IMR-90 (cell line): ENCODE data around the gene LRRC36. TPM values are rescaled to one million over a fixed set of nuclear protein-coding genes. Genes with fewer than 3 reads are reported as not detected.

Experiments used
- ATAC-seq: fragments of 200-7000 bp; cut with Tn5 transposase; 2 replicates; pipeline ENCODE4 v1.9.1; 2020; ENCODE audit warnings: low read depth, mild to moderate bottlenecking, moderate library complexity
- BruUV-seq: library from RNA; stranded (reverse); fragments of 400-500 nt; replicated peaks from 2 replicates; lab custom pipeline; 2021; lab: Mats Ljungman, UMichigan
- CTCF ChIA-PET: fragments of 300-600 bp; formaldehyde crosslinking; extraction: SDS; loops from one replicate; lab custom pipeline; 2021; ENCODE audit warnings: antibody characterized with exemption; lab: Yijun Ruan, JAX
- POLR2A ChIA-PET: fragments of 300-600 bp; sonication (Branson Sonifier 250); formaldehyde crosslinking; loops from one replicate; lab custom pipeline; 2022; ENCODE audit warnings: antibody characterized with exemption; ENCODE audit not compliant: unreplicated experiment; lab: Charles Lee
- DNase-seq: peaks from one replicate; pipeline ENCODE4 v3.0.0; 2013
- H2AFZ ChIP-seq: replicated peaks from 2 replicates; pipeline ENCODE3; 2013; ENCODE audit warnings: low read length, mild to moderate bottlenecking; ENCODE audit not compliant: poor library complexity
- H2AK5ac ChIP-seq: 2 replicates; pipeline ENCODE4 v1.6.1; 2013; ENCODE audit warnings: low read depth, low read length, inconsistent platforms
- H2AK9ac ChIP-seq: replicated peaks from 2 replicates; pipeline ENCODE3; 2013; ENCODE audit warnings: mild to moderate bottlenecking, low read depth, low read length, moderate library complexity; ENCODE audit not compliant: poor library complexity
- H2BK120ac ChIP-seq: 2 replicates; pipeline ENCODE4 v1.6.1; 2013; ENCODE audit warnings: low read depth, low read length, inconsistent platforms
- H2BK15ac ChIP-seq: 3 replicates; pipeline ENCODE4 v1.6.1; 2013; ENCODE audit warnings: low read depth, low read length, inconsistent platforms
- H2BK20ac ChIP-seq: 2 replicates; pipeline ENCODE4 v1.6.1; 2013; ENCODE audit warnings: low read depth, mild to moderate bottlenecking, inconsistent platforms, low read length, moderate library complexity
- H2BK5ac ChIP-seq: 2 replicates; pipeline ENCODE4 v1.6.1; 2013; ENCODE audit warnings: mild to moderate bottlenecking, low read depth, low read length, inconsistent platforms; ENCODE audit not compliant: poor library complexity, severe bottlenecking
- H3K14ac ChIP-seq: replicated peaks from 2 replicates; pipeline ENCODE4 v1.6.1; 2013; ENCODE audit warnings: low read depth, low read length, inconsistent platforms
- H3K18ac ChIP-seq: 2 replicates; pipeline ENCODE4 v1.6.1; 2013; ENCODE audit warnings: low read depth, low read length, control low read depth
- H3K23ac ChIP-seq: 2 replicates; pipeline ENCODE4 v1.6.1; 2013; ENCODE audit warnings: low read depth, low read length, inconsistent platforms
- H3K27ac ChIP-seq: 2 replicates; pipeline ENCODE4 v1.5.1; 2013; ENCODE audit warnings: mild to moderate bottlenecking, control low read depth, low read length; ENCODE audit not compliant: insufficient read depth
- H3K27me3 ChIP-seq: 2 replicates; pipeline ENCODE4 v1.6.1; 2013; ENCODE audit warnings: low read length; ENCODE audit not compliant: control insufficient read depth, insufficient read depth
- H3K36me3 ChIP-seq: 2 replicates; pipeline ENCODE4 v1.6.1; 2013; ENCODE audit warnings: low read length, mixed read lengths; ENCODE audit not compliant: control insufficient read depth, insufficient read depth
- H3K4ac ChIP-seq: 2 replicates; pipeline ENCODE4 v1.6.1; 2013; ENCODE audit warnings: low read depth, low read length, inconsistent platforms
- H3K4me1 ChIP-seq: 2 replicates; pipeline ENCODE4 v1.6.1; 2013; ENCODE audit warnings: low read length, mixed read lengths; ENCODE audit not compliant: control insufficient read depth, insufficient read depth
- H3K4me2 ChIP-seq: 2 replicates; pipeline ENCODE4 v1.6.1; 2013; ENCODE audit warnings: low read depth, mild to moderate bottlenecking, control low read depth, low read length, moderate library complexity
- H3K4me3 ChIP-seq: 2 replicates; pipeline ENCODE4 v1.5.1; 2013; ENCODE audit warnings: low read depth, mild to moderate bottlenecking, control low read depth, low read length, moderate library complexity; ENCODE audit not compliant: insufficient read depth
- H3K56ac ChIP-seq: 2 replicates; pipeline ENCODE4 v1.6.1; 2013; ENCODE audit warnings: low read length, inconsistent platforms; ENCODE audit not compliant: insufficient read depth; ENCODE audit errors: extremely low read depth
- H3K79me1 ChIP-seq, 2 experiments: 2 replicates each; pipeline ENCODE4 v1.6.1; 2013; ENCODE audit warnings: low read length in 2 of 2, inconsistent platforms in 1 of 2, low read depth in 1 of 2
- H3K9ac ChIP-seq: 2 replicates; pipeline ENCODE4 v1.6.1; 2013; ENCODE audit warnings: low read depth, low read length, control low read depth
- H3K9me1 ChIP-seq: 2 replicates; pipeline ENCODE4 v1.6.1; 2013; ENCODE audit warnings: low read length, inconsistent platforms; ENCODE audit not compliant: insufficient read depth
- H3K9me3 ChIP-seq: 2 replicates; pipeline ENCODE4 v1.6.1; 2013; ENCODE audit warnings: low read length; ENCODE audit not compliant: control insufficient read depth, insufficient read depth
- H4K20me1 ChIP-seq: 2 replicates; pipeline ENCODE4 v1.6.1; 2013; ENCODE audit warnings: low read length, inconsistent platforms; ENCODE audit not compliant: insufficient read depth
- H4K5ac ChIP-seq: 2 replicates; pipeline ENCODE4 v1.6.1; 2013; ENCODE audit warnings: mild to moderate bottlenecking, low read depth, low read length, control low read depth
- H4K8ac ChIP-seq, 2 experiments: 2 replicates each; pipeline ENCODE4 v1.6.1; 2013; ENCODE audit warnings: low read depth in 2 of 2, low read length in 2 of 2, control low read depth in 1 of 2, inconsistent platforms in 1 of 2
- H4K91ac ChIP-seq: 2 replicates; pipeline ENCODE4 v1.6.1; 2013; ENCODE audit warnings: low read depth, low read length, inconsistent platforms; ENCODE audit not compliant: insufficient read depth
- CEBPB ChIP-seq: IDR thresholded peaks from 2 replicates; pipeline ENCODE4 v1.6.1; 2012; ENCODE audit warnings: low read depth, low read length, improper control_type of control experiment
- CHD1 ChIP-seq: IDR thresholded peaks from 2 replicates; pipeline ENCODE4 v1.6.1; 2012; ENCODE audit warnings: low read depth, low read length, improper control_type of control experiment
- FOS ChIP-seq: fragments of 150-350 bp; IDR thresholded peaks from 2 replicates; pipeline ENCODE4 v1.6.1; 2016; ENCODE audit warnings: low read depth, low read length
- MAZ ChIP-seq: IDR thresholded peaks from 2 replicates; pipeline ENCODE4 v1.6.1; 2012; ENCODE audit warnings: low read depth, mild to moderate bottlenecking, low read length, improper control_type of control experiment, moderate library complexity, borderline replicate concordance
- MXI1 ChIP-seq: IDR thresholded peaks from 2 replicates; pipeline ENCODE4 v1.6.1; 2012; ENCODE audit warnings: low read depth, mild to moderate bottlenecking, low read length, moderate library complexity, borderline replicate concordance
- NFE2L2 ChIP-seq: fragments of 150-350 bp; IDR thresholded peaks from 2 replicates; pipeline ENCODE4 v1.6.1; 2016; ENCODE audit warnings: low read depth, mild to moderate bottlenecking, low read length
- RAD21 ChIP-seq: IDR thresholded peaks from 2 replicates; pipeline ENCODE4 v1.6.1; 2012; ENCODE audit warnings: low read length, improper control_type of control experiment
- RCOR1 ChIP-seq: IDR thresholded peaks from 2 replicates; pipeline ENCODE4 v1.6.1; 2012; ENCODE audit warnings: mild to moderate bottlenecking, low read length, improper control_type of control experiment; ENCODE audit not compliant: insufficient replicate concordance
- RFX5 ChIP-seq: IDR thresholded peaks from 2 replicates; pipeline ENCODE4 v1.8.0; 2012; ENCODE audit warnings: low read depth, mild to moderate bottlenecking, low read length, moderate library complexity
- SMC3 ChIP-seq: fragments of 150-350 bp; IDR thresholded peaks from 2 replicates; pipeline ENCODE4 v1.6.1; 2016; ENCODE audit warnings: low read depth, mild to moderate bottlenecking, antibody characterized with exemption, low read length, moderate library complexity
- USF2 ChIP-seq: fragments of 150-350 bp; IDR thresholded peaks from 2 replicates; pipeline ENCODE4 v1.6.1; 2017; ENCODE audit warnings: mild to moderate bottlenecking, antibody characterized with exemption, low read length, low read depth
- WGBS, 2 experiments: methylation state at CpG; one replicate each; pipeline versions ENCODE4 v1.1.5 to v1.1.7; 2013; ENCODE audit warnings: missing lambda C conversion rate in 2 of 2; ENCODE audit not compliant: insufficient read length in 1 of 2; ENCODE audit errors: extremely low coverage in 2 of 2; 5-methylcytosine and 5-hydroxymethylcytosine counted together
- dilution Hi-C: fragments of 300-500 bp; cut with HindIII; formaldehyde crosslinking; loops from one replicate; pipeline ENCODE4 v1.14.3; 2018; ENCODE audit warnings: low sequenced_read_pairs; ENCODE audit not compliant: unreplicated experiment
- in situ Hi-C: fragments of 300-500 bp; cut with MboI; formaldehyde crosslinking; loops from 3 replicates; pipeline ENCODE4 v1.14.3; 2019; ENCODE audit warnings: low sequenced_read_pairs, inconsistent platforms, mixed read lengths
- intact Hi-C: fragments of 100-400 bp; cut with micrococcal nuclease; formaldehyde crosslinking; loops from 2 replicates; pipeline ENCODE4 v1.10.0; 2022
- polyA plus RNA-seq, 3 experiments: library from polyadenylated mRNA; depleted of rRNA; stranded (reverse); fragments of >200 nt; gene quantifications; 2 replicates each; pipeline ENCODE4 v1.2.3, GENCODE V29; 2012; ENCODE audit warnings: low replicate concordance in 1 of 3
- total RNA-seq: library from RNA; depleted of rRNA; stranded (reverse); fragments of >200 nt; gene quantifications from 2 replicates; pipeline ENCODE4 v1.2.3, GENCODE V29; 2012
- TF ChIP-seq, protein P1 (sequence below): conservative IDR thresholded peaks from 2 replicates; pipeline ENCODE4 v1.5.1; 2012; ENCODE audit warnings: mild to moderate bottlenecking, low read depth, low read length, improper control_type of control experiment
- TF ChIP-seq, protein P2 (sequence below): fragments of 150-350 bp; IDR thresholded peaks from 2 replicates; pipeline ENCODE4 v1.6.1; 2016; ENCODE audit warnings: low read depth, mild to moderate bottlenecking, low read length, moderate library complexity, borderline replicate concordance

The LRRC36 gene
- total and polyA plus RNA-seq, 2 of the 4 experiments (the other 2 are of a cell fraction), result 0.18 to 0.29 TPM

GRCh38 chr16:67390816-67391423 is 64.3 kb downstream of the LRRC36 start:
- H3K4me3 ChIP-seq, result no peak overlapping the region
- peaks cover 7% of the 10 kb centered on the region for H3K4me1 ChIP-seq
- no peak overlapping the region for H2AK9ac ChIP-seq
- no peaks in the 10 kb centered on the region for H3K79me1 ChIP-seq
- ATAC-seq (no peak), DNase-seq (no peak)
- H2AK5ac ChIP-seq, result no peak overlapping the region
- no peaks in the 10 kb centered on the region for H3K9me3 ChIP-seq
- intact Hi-C loops, result loop anchor here (5.0 kb wide), 1 partner anchor 144 kb away; the partner anchor contains the start of genes FHOD1 and SLC9A5
- H3K4ac ChIP-seq, result no peak overlapping the region
- H3K4me2 ChIP-seq, result no peak overlapping the region
- H2BK15ac ChIP-seq, result no peak overlapping the region
- peaks cover 5% of the 10 kb centered on the region; the same call in 1 of the 2 replicates for H3K9me1 ChIP-seq
- no peak overlapping the region for H3K23ac ChIP-seq
- no peak overlapping the region for H2BK20ac ChIP-seq
- 98% methylated on average over 8 of the region's 11 CpGs; no CpG with 5 or more reads in 1 of the 2 experiments for WGBS, 2 experiments
- in situ Hi-C loops, result no loop called here
- H3K36me3 ChIP-seq, result no peaks in the 10 kb centered on the region
- TF ChIP-seq CHD1 (no peak), RCOR1 (no peak), SMC3 (no peak), NFE2L2 (no peak), MAZ (no peak), RAD21 (no peak), CEBPB (no peak), FOS (no peak), RFX5 (no peak), MXI1 (no peak), USF2 (no peak)
- TF ChIP-seq, protein P1, sequence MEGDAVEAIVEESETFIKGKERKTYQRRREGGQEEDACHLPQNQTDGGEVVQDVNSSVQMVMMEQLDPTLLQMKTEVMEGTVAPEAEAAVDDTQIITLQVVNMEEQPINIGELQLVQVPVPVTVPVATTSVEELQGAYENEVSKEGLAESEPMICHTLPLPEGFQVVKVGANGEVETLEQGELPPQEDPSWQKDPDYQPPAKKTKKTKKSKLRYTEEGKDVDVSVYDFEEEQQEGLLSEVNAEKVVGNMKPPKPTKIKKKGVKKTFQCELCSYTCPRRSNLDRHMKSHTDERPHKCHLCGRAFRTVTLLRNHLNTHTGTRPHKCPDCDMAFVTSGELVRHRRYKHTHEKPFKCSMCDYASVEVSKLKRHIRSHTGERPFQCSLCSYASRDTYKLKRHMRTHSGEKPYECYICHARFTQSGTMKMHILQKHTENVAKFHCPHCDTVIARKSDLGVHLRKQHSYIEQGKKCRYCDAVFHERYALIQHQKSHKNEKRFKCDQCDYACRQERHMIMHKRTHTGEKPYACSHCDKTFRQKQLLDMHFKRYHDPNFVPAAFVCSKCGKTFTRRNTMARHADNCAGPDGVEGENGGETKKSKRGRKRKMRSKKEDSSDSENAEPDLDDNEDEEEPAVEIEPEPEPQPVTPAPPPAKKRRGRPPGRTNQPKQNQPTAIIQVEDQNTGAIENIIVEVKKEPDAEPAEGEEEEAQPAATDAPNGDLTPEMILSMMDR, result no peak
- TF ChIP-seq, protein P2, sequence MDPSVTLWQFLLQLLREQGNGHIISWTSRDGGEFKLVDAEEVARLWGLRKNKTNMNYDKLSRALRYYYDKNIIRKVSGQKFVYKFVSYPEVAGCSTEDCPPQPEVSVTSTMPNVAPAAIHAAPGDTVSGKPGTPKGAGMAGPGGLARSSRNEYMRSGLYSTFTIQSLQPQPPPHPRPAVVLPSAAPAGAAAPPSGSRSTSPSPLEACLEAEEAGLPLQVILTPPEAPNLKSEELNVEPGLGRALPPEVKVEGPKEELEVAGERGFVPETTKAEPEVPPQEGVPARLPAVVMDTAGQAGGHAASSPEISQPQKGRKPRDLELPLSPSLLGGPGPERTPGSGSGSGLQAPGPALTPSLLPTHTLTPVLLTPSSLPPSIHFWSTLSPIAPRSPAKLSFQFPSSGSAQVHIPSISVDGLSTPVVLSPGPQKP, result no peak
- no peak overlapping the region for H3K27ac ChIP-seq
- peaks cover 17% of the 10 kb centered on the region for H3K27me3 ChIP-seq
- H4K91ac ChIP-seq, result no peak overlapping the region
- ChIA-PET CTCF (no interaction called here), POLR2A (no interaction called here)
- no peak overlapping the region for H2BK120ac ChIP-seq
- no peak overlapping the region for H4K8ac ChIP-seq
- H4K5ac ChIP-seq, result no peak overlapping the region
- no peaks in the 10 kb centered on the region for H4K20me1 ChIP-seq
- no peak overlapping the region for H3K18ac ChIP-seq
- no peak overlapping the region for H3K56ac ChIP-seq
- dilution Hi-C loops, result no loop called here
- H3K14ac ChIP-seq, result no peak overlapping the region
- BruUV-seq, result no TSS peak
- H2AFZ ChIP-seq, result no peak overlapping the region
- no peak overlapping the region for H2BK5ac ChIP-seq
- no peak overlapping the region for H3K9ac ChIP-seq
